Adrenal gland (tissue), 12 donors: ENCODE measurements around the gene CLDN16. TPM values are rescaled to one million over a fixed set of nuclear protein-coding genes. Genes with fewer than 3 reads are reported as not detected.

Experiments used
- DNase-seq, 7 donors: peaks; one replicate each; pipeline ENCODE4 v3.0.0-alpha.2; 2019 to 2020
- H3K27ac ChIP-seq, 5 donors: fragments of 200-600 bp; sonication (generic) in 4 of 5; 1 replicate in 3 of 5; 2 replicates in 2 of 5; pipeline versions ENCODE4 v1.5.1 to v1.8.0; 2016 to 2020; ENCODE audit warnings: mild to moderate bottlenecking in 1 of 5
- H3K27me3 ChIP-seq: fragments of 200-600 bp; 2 replicates; pipeline ENCODE4 v1.8.0; 2021
- H3K36me3 ChIP-seq, 2 donors: fragments of 200-600 bp; replicated peaks in 1 of 2; 1 replicate in 1 of 2; 2 replicates in 1 of 2; pipeline versions ENCODE4 v1.5.1 to v1.8.0; 2018 to 2022
- H3K4me1 ChIP-seq, 2 donors: fragments of 200-600 bp; replicated peaks in 1 of 2; 1 replicate in 1 of 2; 2 replicates in 1 of 2; pipeline versions ENCODE4 v1.5.1 to v1.8.0; 2018 to 2021
- H3K4me3 ChIP-seq, 4 donors: fragments of 200-600 bp; sonication (generic) in 3 of 4; one replicate each; pipeline ENCODE4 v1.5.1; 2016 to 2018
- H3K9me3 ChIP-seq, 3 donors: fragments of 200-600 bp; sonication (generic) in 1 of 3; replicated peaks in 1 of 3; 1 replicate in 2 of 3; 2 replicates in 1 of 3; pipeline versions ENCODE4 v1.5.1 to v1.8.0; 2016 to 2021
- CTCF ChIP-seq, 6 experiments: fragments of 450-650 bp in 4 of 6; fragments of 200-600 bp in 2 of 6; sonication (generic) in 1 of 6; IDR thresholded peaks; 1 replicate in 5 of 6; 2 replicates in 1 of 6; pipeline versions ENCODE4 v1.5.1 to v1.8.0; 2016 to 2021; ENCODE audit warnings: antibody characterized with exemption in 6 of 6, mild to moderate bottlenecking in 2 of 6, moderate library complexity in 1 of 6
- POLR2A ChIP-seq, 2 donors: fragments of 450-650 bp; IDR thresholded peaks; one replicate each; pipeline ENCODE4 v1.6.1; 2017; ENCODE audit warnings: antibody characterized with exemption in 2 of 2, mild to moderate bottlenecking in 2 of 2, moderate library complexity in 1 of 2
- WGBS, 4 donors: extraction: QIAGEN DNeasy Blood & Tissue Kit in 2 of 4; methylation state at CpG; one replicate each; pipeline versions ENCODE4 v1.1.5 to v1.1.7; 2013 to 2017; 5-methylcytosine and 5-hydroxymethylcytosine counted together
- intact Hi-C, 2 donors: fragments of 100-400 bp; cut with DNase I; formaldehyde crosslinking; loops; one replicate each; pipeline versions ENCODE4 v1.14.1 to v1.15.0; 2022 to 2023
- polyA plus RNA-seq, 3 donors: library from polyadenylated mRNA; stranded (reverse); fragments of 200-250 nt in 2 of 3; fragments of 350-450 nt in 1 of 3; fragmentation: Illumina TruSeq in 1 of 3; extraction: RNeasy Lipid Tissue Mini Kit (QIAGEN cat#74804) in 1 of 3; gene quantifications; one replicate each; pipeline ENCODE4 v1.2.3, GENCODE V29; 2013 to 2014
- total RNA-seq, 9 donors: library from RNA; depleted of rRNA in 4 of 9; stranded (reverse); fragments of >200 nt in 4 of 9; fragments of 120-200 nt in 1 of 9; fragmentation: NEBNext Ultra II Directional in 1 of 9; extraction: Animal tissue kit (Norgen Biotek cat#: 25700) in 1 of 9; gene quantifications; one replicate each; pipeline versions ENCODE4 v1.1.0 to v1.2.4, GENCODE V29; 2013 to 2023
- donor health status: healthy with polysubstance abuse.
- donor health status: Bipolar disorder and iron deficiency.
- donor health status: DM: yes; HTN: yes; CAD: no.
- donor health status: DM: no; HTN: no; CAD: no.
- donor health status: DM: no; HTN: no; CAD: no.
- donor health status: DM: yes; HTN: yes; CAD: no.

Gene CLDN16
- total and polyA plus RNA-seq, 12 donors = 0.20 to 2.9 (median 0.71) TPM

- no peaks in the 10 kb centered on the region for H3K36me3 ChIP-seq
- intact Hi-C loops = no loop called here
- TF ChIP-seq POLR2A (IDR thresholded peaks at IDR 0.05) = no peak
- TF ChIP-seq CTCF (IDR thresholded peaks at IDR 0.05) = no peak
- H3K27me3 ChIP-seq = no peaks in the 10 kb centered on the region
- no peak overlapping the region for H3K27ac ChIP-seq
- no peaks in the 10 kb centered on the region for H3K4me1 ChIP-seq
- no peak for DNase-seq
- H3K9me3 ChIP-seq = no peaks in the 10 kb centered on the region
- no peak overlapping the region for H3K4me3 ChIP-seq
Measured at GRCh38 chr3:190396001-190396400, 8.0 kb downstream of the CLDN16 start.

- TF ChIP-seq CTCF (IDR thresholded peaks at IDR 0.05) = no peak
- no peak for TF ChIP-seq POLR2A (IDR thresholded peaks at IDR 0.05)
- Histone ChIP-seq H3K27ac (no peak overlapping the region), H3K36me3 (no peaks in the 10 kb centered on the region), H3K9me3 (no peaks in the 10 kb centered on the region), H3K27me3 (no peaks in the 10 kb centered on the region), H3K4me3 (no peak overlapping the region), H3K4me1 (no peaks in the 10 kb centered on the region)
- no peak for DNase-seq
- 86 to 93% (median 86%) methylated on average over 4 of the region's 4 CpGs for WGBS, 4 donors
- intact Hi-C loops = no loop called here
Measured at GRCh38 chr3:190397889-190398288, 9.9 kb downstream of the CLDN16 start.

GRCh38 chr3:190399677-190400076, 11.7 kb downstream of the CLDN16 start:
- 94 to 100% (median 96%) methylated on average over 8 of the region's 8 CpGs for WGBS, 4 donors

GRCh38 chr3:190401963-190402362, 14.0 kb downstream of the CLDN16 start:
- TF ChIP-seq CTCF (IDR thresholded peaks at IDR 0.05) (no peak), POLR2A (IDR thresholded peaks at IDR 0.05) (no peak)
- H3K4me1 ChIP-seq = no peaks in the 10 kb centered on the region
- H3K4me3 ChIP-seq = no peak overlapping the region
- no peaks in the 10 kb centered on the region for H3K36me3 ChIP-seq
- intact Hi-C loops = no loop called here
- DNase-seq = no peak
- H3K27ac ChIP-seq = no peak overlapping the region
- H3K27me3 ChIP-seq = no peaks in the 10 kb centered on the region
- 55 to 65% (median 61%) methylated on average over 4 of the region's 4 CpGs for WGBS, 4 donors
- no peaks in the 10 kb centered on the region for H3K9me3 ChIP-seq

More at GRCh38 chr3:190399677-190400076, 11.7 kb downstream of the CLDN16 start:
- DNase-seq = no peak
- no peaks in the 10 kb centered on the region for H3K4me1 ChIP-seq
- no peaks in the 10 kb centered on the region for H3K36me3 ChIP-seq
- no peak overlapping the region for H3K4me3 ChIP-seq
- H3K9me3 ChIP-seq = no peaks in the 10 kb centered on the region
- intact Hi-C loops = no loop called here
- H3K27ac ChIP-seq = no peak overlapping the region
- no peaks in the 10 kb centered on the region for H3K27me3 ChIP-seq
- no peak for TF ChIP-seq CTCF (IDR thresholded peaks at IDR 0.05)
- no peak for TF ChIP-seq POLR2A (IDR thresholded peaks at IDR 0.05)
